Transverse colon (tissue), 4 donors: Measurements from ENCODE around the gene SPOCK2. TPM values are rescaled to one million over a fixed set of nuclear protein-coding genes. Genes with fewer than 3 reads are reported as not detected.

Source experiments
- DNase-seq: peaks from one replicate; pipeline ENCODE4 v3.0.0-alpha.2; 2019
- H3K27ac ChIP-seq, 4 donors: fragments of 200-600 bp; sonication (generic); 2 replicates each; pipeline ENCODE4 v1.5.1; 2016 to 2018; ENCODE audit warnings: inconsistent platforms in 4 of 4
- H3K27me3 ChIP-seq: fragments of 200-600 bp; sonication (generic); 2 replicates; pipeline ENCODE4 v1.5.1; 2017; ENCODE audit warnings: inconsistent platforms
- H3K36me3 ChIP-seq, 4 donors: fragments of 200-600 bp; sonication (generic); 2 replicates each; pipeline ENCODE4 v1.5.1; 2017 to 2019; ENCODE audit warnings: inconsistent platforms in 4 of 4
- H3K4me1 ChIP-seq, 4 donors: fragments of 200-600 bp; sonication (generic); 2 replicates each; pipeline ENCODE4 v1.5.1; 2017 to 2020; ENCODE audit warnings: inconsistent platforms in 4 of 4
- H3K4me3 ChIP-seq, 4 donors: fragments of 200-600 bp; sonication (generic); 1 replicate in 1 of 4; 2 replicates in 3 of 4; pipeline versions ENCODE4 v1.5.1 to v1.6.1; 2017 to 2019; ENCODE audit warnings: inconsistent platforms in 4 of 4
- H3K9me3 ChIP-seq, 2 donors: fragments of 200-600 bp; sonication (generic); 2 replicates each; pipeline ENCODE4 v1.5.1; 2017 to 2019; ENCODE audit warnings: inconsistent platforms in 2 of 2
- CTCF ChIP-seq, 5 experiments: fragments of 200-600 bp in 3 of 5; fragments of 450-650 bp in 2 of 5; sonication (generic) in 3 of 5; IDR thresholded peaks; 1 replicate in 2 of 5; 2 replicates in 3 of 5; pipeline ENCODE4 v1.5.1; 2016 to 2017; ENCODE audit warnings: antibody characterized with exemption in 5 of 5, inconsistent platforms in 3 of 5, mild to moderate bottlenecking in 2 of 5, moderate library complexity in 1 of 5
- EP300 ChIP-seq: sonication (generic); formaldehyde crosslinking; IDR thresholded peaks from one replicate; pipeline ENCODE4 v1.6.1; 2017; ENCODE audit warnings: antibody characterized with exemption, low read depth
- POLR2A ChIP-seq: fragments of 450-650 bp; IDR thresholded peaks from one replicate; pipeline ENCODE4 v1.6.1; 2016; ENCODE audit warnings: antibody characterized with exemption, mild to moderate bottlenecking, moderate library complexity
- POLR2AphosphoS5 ChIP-seq, 3 donors: sonication (generic); formaldehyde crosslinking; IDR thresholded peaks; one replicate each; pipeline ENCODE4 v1.6.1; 2016; ENCODE audit warnings: antibody characterized with exemption in 3 of 3
- WGBS, 2 donors: methylation state at CpG; one replicate each; pipeline ENCODE4 v1.1.5; 2018; ENCODE audit warnings: low coverage in 1 of 2; 5-methylcytosine and 5-hydroxymethylcytosine counted together
- in situ Hi-C, 4 donors: fragments of 200-750 bp; cut with MboI; loops; one replicate each; pipeline versions ENCODE4 v1.15.0 to v1.15.1; 2017; ENCODE audit warnings: low sequenced_read_pairs in 3 of 4, low pct_ligation_motif_present in 1 of 4, low pct_unique_long_range_greater_than_20kb in 1 of 4
- intact Hi-C: fragments of 100-400 bp; cut with DNase I; formaldehyde crosslinking; loops from one replicate; pipeline ENCODE4 v1.15.1; 2023; ENCODE audit warnings: low total_unique reads
- total RNA-seq, 4 donors: library from RNA; depleted of rRNA; stranded (reverse); fragments of >200 nt; gene quantifications; one replicate each; pipeline ENCODE4 v1.1.0, GENCODE V29; 2016

The SPOCK2 gene
- total RNA-seq, 4 donors from 2014 or later, result 6.0 to 24.7 (median 9.3) TPM

GRCh38 chr10:72075376-72076115 is 12.8 kb downstream of the SPOCK2 start:
- TF ChIP-seq CTCF (IDR thresholded peaks at IDR 0.05) (no peak), POLR2AphosphoS5 (IDR thresholded peaks at IDR 0.05) (no peak), EP300 (no peak), POLR2A (no peak)
- no peak for DNase-seq
- H3K36me3 ChIP-seq, result no peaks in the 10 kb centered on the region
- H3K9me3 ChIP-seq, result no peaks in the 10 kb centered on the region
- 72 to 90% methylated on average over 5 to 12 of the region's 12 CpGs for WGBS, 2 donors
- H3K27ac ChIP-seq, result no peak overlapping the region
- intact Hi-C loops (no loop called here), in situ Hi-C loops (no loop called here)
- H3K27me3 ChIP-seq, result no peaks in the 10 kb centered on the region
- no peaks in the 10 kb centered on the region for H3K4me1 ChIP-seq
- no peak overlapping the region for H3K4me3 ChIP-seq

- no peaks in the 10 kb centered on the region for H3K9me3 ChIP-seq
- H3K27me3 ChIP-seq, result no peaks in the 10 kb centered on the region
- no peaks in the 10 kb centered on the region for H3K4me1 ChIP-seq
- no peaks in the 10 kb centered on the region for H3K36me3 ChIP-seq
- 86% methylated on average over 17 of the region's 18 CpGs; no CpG with 5 or more reads in 1 of the 2 donors for WGBS, 2 donors
- no peak overlapping the region for H3K27ac ChIP-seq
- TF ChIP-seq POLR2AphosphoS5 (IDR thresholded peaks at IDR 0.05), result no peak
- no peak for TF ChIP-seq POLR2A
- no peak for TF ChIP-seq CTCF (IDR thresholded peaks at IDR 0.05)
- no peak for TF ChIP-seq EP300
- no peak overlapping the region for H3K4me3 ChIP-seq
- in situ Hi-C loops (loop anchor here in 2 of 4 donors (25.0 kb wide), 1 partner anchor 263 kb away; no protein-coding TSS in a partner anchor), intact Hi-C loops (no loop called here)
- no peak for DNase-seq
Observed at GRCh38 chr10:72074574-72075375, 13.6 kb downstream of the SPOCK2 start.

GRCh38 chr10:72073708-72074573 is 14.4 kb downstream of the SPOCK2 start:
- TF ChIP-seq POLR2A (no peak), POLR2AphosphoS5 (IDR thresholded peaks at IDR 0.05) (no peak), EP300 (no peak), CTCF (IDR thresholded peaks at IDR 0.05) (no peak)
- no peak for DNase-seq
- H3K4me1 ChIP-seq, result no peaks in the 10 kb centered on the region
- H3K4me3 ChIP-seq, result no peak overlapping the region
- no peak overlapping the region for H3K27ac ChIP-seq
- H3K9me3 ChIP-seq, result no peaks in the 10 kb centered on the region
- H3K36me3 ChIP-seq, result no peaks in the 10 kb centered on the region
- whole genome bisulfite sequencing, 2 donors, result 74% methylated on average over 14 of the region's 14 CpGs; no CpG with 5 or more reads in 1 of the 2 donors
- H3K27me3 ChIP-seq, result no peaks in the 10 kb centered on the region
- intact Hi-C loops, result no loop called here
- in situ Hi-C loops, result loop anchor here in 2 of 4 donors (25.0 kb wide), 1 partner anchor 263 kb away; no protein-coding TSS in a partner anchor
